ENCODE results near the gene EFS.

EFS gene

GRCh38 chr14:23306412-23307145 is 58.4 kb downstream of the EFS start, which contains the start of gene BCL2L2:
Gene BCL2L2 (plus strand): TSS chr14:23306833. CDS start chr14:23307768, 935 bp downstream.
- DNase-seq (ENCODE audit: low read depth in 1 of 2, low spot score in 1 of 2), result no peak

All from activated CD4-positive, alpha-beta T cell treated with anti-CD3 and anti-CD28 coated beads, Interleukin-2, amount 50 U/mL, for 24 hours (primary cell).